Endothelial cell of umbilical vein (primary cell): ENCODE measurements around the gene TWIST2. TPM values are rescaled to one million over a fixed set of nuclear protein-coding genes. Genes with fewer than 3 reads are reported as not detected.

Source experiments
- BruUV-seq: library from RNA; stranded (reverse); fragments of 400-500 nt; replicated peaks from 2 replicates; lab custom pipeline; 2021; lab: Mats Ljungman, UMichigan
- CTCF ChIA-PET: fragments of 300-600, 350-600 bp; sonication (Branson Sonifier 250); formaldehyde crosslinking; loops from one replicate; lab custom pipeline; 2021; ENCODE audit warnings: antibody characterized with exemption, inconsistent platforms; lab: Charles Lee
- POLR2A ChIA-PET: fragments of 300-600, 350-600 bp; sonication (Branson Sonifier 250); formaldehyde crosslinking; loops from one replicate; lab custom pipeline; 2021; ENCODE audit warnings: antibody characterized with exemption, inconsistent platforms; lab: Charles Lee
- DNase-seq: peaks from one replicate; pipeline ENCODE4 v3.0.0-alpha.2; 2011; ENCODE audit warnings: low read depth, low spot score
- FAIRE-seq: peaks from 2 replicates; lab custom pipeline; 2011; peaks lifted over from hg19 to GRCh38; lab: Jason Lieb, UNC
- H2AFZ ChIP-seq: 2 replicates; pipeline ENCODE4 v1.6.0; 2012; ENCODE audit warnings: low read depth, low read length, control low read depth, inconsistent platforms
- H3K27ac ChIP-seq: 2 replicates; pipeline ENCODE4 v1.5.1; 2011; ENCODE audit warnings: low read depth, mild to moderate bottlenecking, control low read depth, low read length, moderate library complexity; ENCODE audit not compliant: insufficient read depth
- H3K27me3 ChIP-seq, 2 experiments: 2 replicates each; pipeline versions ENCODE4 v1.6.0 to v1.6.1; 2011; ENCODE audit warnings: low read length in 2 of 2, mixed read lengths in 1 of 2; ENCODE audit not compliant: control insufficient read depth in 2 of 2, insufficient read depth in 2 of 2
- H3K36me3 ChIP-seq, 2 experiments: 2 replicates in 1 of 2; 3 replicates in 1 of 2; pipeline ENCODE4 v1.5.1; 2011; ENCODE audit warnings: low read length in 2 of 2, mild to moderate bottlenecking in 1 of 2, moderate library complexity in 1 of 2; ENCODE audit not compliant: control insufficient read depth in 2 of 2, insufficient read depth in 2 of 2; ENCODE audit errors: extremely low read depth in 1 of 2
- H3K4me1 ChIP-seq: 3 replicates; pipeline ENCODE4 v1.5.1; 2011; ENCODE audit warnings: mild to moderate bottlenecking, low read length; ENCODE audit not compliant: control insufficient read depth, insufficient read depth; ENCODE audit errors: extremely low read depth
- H3K4me2 ChIP-seq: 2 replicates; pipeline ENCODE4 v1.6.1; 2011; ENCODE audit warnings: low read length, control low read depth, mixed read lengths; ENCODE audit not compliant: insufficient read depth
- H3K4me3 ChIP-seq, 3 experiments: fragments of 200-600 bp in 1 of 3; sonication (generic), shearing (Covaris generic) in 1 of 3; replicated peaks in 1 of 3; 2 replicates each; pipeline ENCODE4 v1.5.1; 2011 to 2016; ENCODE audit warnings: control low read depth in 3 of 3, low read length in 3 of 3, mild to moderate bottlenecking in 2 of 3, inconsistent platforms in 1 of 3, low read depth in 1 of 3, moderate library complexity in 1 of 3; ENCODE audit not compliant: insufficient read depth in 1 of 3
- H3K79me2 ChIP-seq: 2 replicates; pipeline ENCODE4 v1.6.0; 2012; ENCODE audit warnings: low read length, inconsistent platforms; ENCODE audit not compliant: control insufficient read depth, insufficient read depth
- H3K9ac ChIP-seq: replicated peaks from 2 replicates; pipeline ENCODE3; 2011; ENCODE audit warnings: low read length, control low read depth; ENCODE audit not compliant: insufficient read depth; ENCODE audit errors: extremely low read depth
- H3K9me1 ChIP-seq: replicated peaks from 3 replicates; pipeline ENCODE4 v1.6.0; 2011; ENCODE audit warnings: mild to moderate bottlenecking, low read length; ENCODE audit not compliant: control insufficient read depth, insufficient read depth; ENCODE audit errors: extremely low read depth
- H3K9me3 ChIP-seq: replicated peaks from 2 replicates; pipeline ENCODE4 v1.5.1; 2012; ENCODE audit warnings: low read length, inconsistent platforms; ENCODE audit not compliant: control insufficient read depth, insufficient read depth
- H4K20me1 ChIP-seq: replicated peaks from 2 replicates; pipeline ENCODE3; 2011; ENCODE audit warnings: mild to moderate bottlenecking, low read length; ENCODE audit not compliant: control insufficient read depth, insufficient read depth; ENCODE audit errors: extremely low read depth
- EZH2 ChIP-seq: IDR thresholded peaks from 2 replicates; pipeline ENCODE4 v1.6.1; 2012; ENCODE audit warnings: borderline replicate concordance, low read depth, mild to moderate bottlenecking, moderate library complexity, low read length, inconsistent platforms; ENCODE audit not compliant: severe bottlenecking
- FOS ChIP-seq: IDR thresholded peaks from 2 replicates; pipeline ENCODE4 v1.6.1; 2011; ENCODE audit warnings: mild to moderate bottlenecking, low read length, moderate library complexity, borderline replicate concordance; ENCODE audit not compliant: insufficient read depth
- GATA2 ChIP-seq: IDR thresholded peaks from 2 replicates; pipeline ENCODE4 v1.7.0; 2011; ENCODE audit warnings: low read depth, mild to moderate bottlenecking, moderate library complexity, mixed read lengths, low read length; ENCODE audit not compliant: insufficient read length, insufficient read depth
- JUN ChIP-seq: IDR thresholded peaks from 2 replicates; pipeline ENCODE4 v1.6.1; 2011; ENCODE audit warnings: borderline replicate concordance, low read depth; ENCODE audit not compliant: insufficient read length, insufficient read depth
- MYC ChIP-seq: IDR thresholded peaks from one replicate; pipeline ENCODE4 v1.6.1; 2011; ENCODE audit warnings: mild to moderate bottlenecking, low read depth, low read length
- POLR2A ChIP-seq: IDR thresholded peaks from 2 replicates; pipeline ENCODE4 v1.6.1; 2012; ENCODE audit warnings: low read depth, mild to moderate bottlenecking, control low read depth, low read length
- POLR2AphosphoS5 ChIP-seq: IDR thresholded peaks from 2 replicates; pipeline ENCODE4 v1.6.1; 2012; ENCODE audit warnings: low read depth, mild to moderate bottlenecking, control low read depth, low read length, moderate library complexity; ENCODE audit not compliant: insufficient read depth
- dilution Hi-C: fragments of 300-500 bp; cut with MboI; formaldehyde crosslinking; loops from one replicate; pipeline ENCODE4 v1.15.0; 2019; ENCODE audit warnings: low sequenced_read_pairs; ENCODE audit not compliant: extremely low pct_ligation_motif_present
- intact Hi-C: fragments of 100-400 bp; cut with micrococcal nuclease; formaldehyde crosslinking; loops from one replicate; pipeline ENCODE4 v1.10.0; 2022
- polyA plus RNA-seq, 4 experiments: library from polyadenylated mRNA; depleted of rRNA in 3 of 4; stranded (reverse) in 3 of 4; unstranded in 1 of 4; fragments of >200 nt; gene quantifications; 2 replicates each; pipeline versions ENCODE4 v1.2.1 to v1.2.3, GENCODE V29; 2011 to 2012; ENCODE audit warnings: missing spikeins in 1 of 4
- total RNA-seq: library from RNA; stranded (reverse); gene quantifications from 2 replicates; pipeline ENCODE4 v1.2.3, GENCODE V29; 2021
- TF ChIP-seq, protein P1 (sequence below), 2 donors: IDR thresholded peaks; 1 replicate in 1 of 2; 2 replicates in 1 of 2; pipeline ENCODE4 v1.5.1; 2011; ENCODE audit warnings: low read length in 2 of 2, mild to moderate bottlenecking in 2 of 2, moderate library complexity in 2 of 2, control low read depth in 1 of 2, inconsistent platforms in 1 of 2, low read depth in 1 of 2; ENCODE audit not compliant: insufficient read depth in 1 of 2; ENCODE audit errors: extremely low read depth in 1 of 2
- TF ChIP-seq, protein P2 (sequence below): IDR thresholded peaks from 2 replicates; pipeline ENCODE4 v1.6.1; 2011; ENCODE audit not compliant: insufficient read depth, insufficient read length

Gene TWIST2
- total and polyA plus RNA-seq, 2 donors (not counting 3 experiments of a cell fraction or from before 2014, with no cell fraction given): 2.3 to 3.4 TPM

DNA sequence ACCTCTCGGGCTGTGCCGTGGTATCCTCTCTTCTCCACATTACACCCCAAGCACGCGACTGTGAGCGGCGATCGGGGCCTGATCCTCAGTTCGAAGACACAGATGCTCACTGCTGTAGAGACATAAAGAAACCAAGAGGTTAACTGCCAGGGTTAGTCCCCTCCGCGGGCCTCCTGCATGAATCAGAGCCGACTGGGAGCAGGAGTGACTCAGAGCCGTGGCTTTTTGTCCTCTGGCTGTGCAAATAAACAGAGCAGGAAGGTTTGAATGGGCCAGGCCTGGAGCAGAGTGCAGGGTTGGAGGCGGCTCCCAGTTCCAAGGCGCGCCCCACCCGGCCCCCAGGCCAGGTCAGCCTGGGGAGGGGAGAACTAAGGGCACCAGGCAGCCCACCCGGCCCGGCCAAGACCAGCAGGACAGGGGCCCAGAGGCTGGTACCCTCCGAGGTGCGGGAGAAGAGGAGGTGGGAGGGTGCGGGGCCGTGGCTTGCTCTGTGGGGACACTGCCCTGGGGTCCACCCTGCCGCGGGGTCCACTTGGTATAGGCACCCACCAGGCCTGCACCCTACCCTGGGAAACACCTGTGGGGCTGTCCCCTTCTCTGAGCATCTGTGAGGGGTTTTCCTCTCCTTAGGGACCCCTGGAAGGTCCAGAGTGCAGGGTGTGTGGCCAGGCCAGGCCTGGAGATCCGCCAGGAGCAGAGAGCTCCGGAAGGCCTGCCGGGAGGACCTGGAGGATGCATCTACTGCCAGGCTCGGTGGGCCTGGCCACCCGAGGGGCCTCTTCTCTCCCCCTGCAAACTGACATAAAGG is 16.5 kb downstream of the TWIST2 start:
- H3K79me2 ChIP-seq: no peaks in the 10 kb centered on the region

More for the DNA sequence above, 16.5 kb downstream of the TWIST2 start:
- peak; percentile 100 for FAIRE-seq
- Histone ChIP-seq H3K9me1 (no peaks in the 10 kb centered on the region), H3K27ac (peak overlapping the region; percentile 92), H3K9ac (peak overlapping the region; percentile 75), H3K4me1 (peaks cover 19% of the 10 kb centered on the region), H2AFZ (peak overlapping the region; percentile 76), H3K9me3 (no peaks in the 10 kb centered on the region), H3K4me3 (no peak overlapping the region), H3K27me3 (no peaks in the 10 kb centered on the region), H4K20me1 (no peaks in the 10 kb centered on the region), H3K4me2 (peak overlapping the region; percentile 31), H3K36me3 (no peaks in the 10 kb centered on the region)
- intact Hi-C loops (loop anchor here (1.0 to 5.0 kb wide), 5 partner anchors 17 to 538 kb away; partner anchors contain the start of gene HDAC4), dilution Hi-C loops (no loop called here)
- peak; percentile 89 for TF ChIP-seq JUN
- TF ChIP-seq, protein P1, sequence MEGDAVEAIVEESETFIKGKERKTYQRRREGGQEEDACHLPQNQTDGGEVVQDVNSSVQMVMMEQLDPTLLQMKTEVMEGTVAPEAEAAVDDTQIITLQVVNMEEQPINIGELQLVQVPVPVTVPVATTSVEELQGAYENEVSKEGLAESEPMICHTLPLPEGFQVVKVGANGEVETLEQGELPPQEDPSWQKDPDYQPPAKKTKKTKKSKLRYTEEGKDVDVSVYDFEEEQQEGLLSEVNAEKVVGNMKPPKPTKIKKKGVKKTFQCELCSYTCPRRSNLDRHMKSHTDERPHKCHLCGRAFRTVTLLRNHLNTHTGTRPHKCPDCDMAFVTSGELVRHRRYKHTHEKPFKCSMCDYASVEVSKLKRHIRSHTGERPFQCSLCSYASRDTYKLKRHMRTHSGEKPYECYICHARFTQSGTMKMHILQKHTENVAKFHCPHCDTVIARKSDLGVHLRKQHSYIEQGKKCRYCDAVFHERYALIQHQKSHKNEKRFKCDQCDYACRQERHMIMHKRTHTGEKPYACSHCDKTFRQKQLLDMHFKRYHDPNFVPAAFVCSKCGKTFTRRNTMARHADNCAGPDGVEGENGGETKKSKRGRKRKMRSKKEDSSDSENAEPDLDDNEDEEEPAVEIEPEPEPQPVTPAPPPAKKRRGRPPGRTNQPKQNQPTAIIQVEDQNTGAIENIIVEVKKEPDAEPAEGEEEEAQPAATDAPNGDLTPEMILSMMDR (IDR thresholded peaks at IDR 0.05; ENCODE audit: extremely low read depth in 1 of 2, insufficient read depth in 1 of 2, low read depth in 1 of 2, low read length in 2 of 2): no peak
- peak; percentile 94 for TF ChIP-seq POLR2AphosphoS5
- TF ChIP-seq, protein P2, sequence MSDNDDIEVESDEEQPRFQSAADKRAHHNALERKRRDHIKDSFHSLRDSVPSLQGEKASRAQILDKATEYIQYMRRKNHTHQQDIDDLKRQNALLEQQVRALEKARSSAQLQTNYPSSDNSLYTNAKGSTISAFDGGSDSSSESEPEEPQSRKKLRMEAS: peak; percentile 45
- TF ChIP-seq FOS: peak; percentile 99
- no peak for TF ChIP-seq GATA2
- TF ChIP-seq MYC: no peak
- TF ChIP-seq POLR2A: peak; percentile 49
- TF ChIP-seq EZH2: no peak
- BruUV-seq: no TSS peak
- ChIA-PET POLR2A (no interaction called here), CTCF (interaction anchor here (0.6 to 1.7 kb wide), 3 partner anchors 16 to 335 kb away, joined by 3 to 4 read pairs (median 3); partner anchors contain the start of gene TWIST2)
- peak; percentile 96 for DNase-seq
